ENCODE results near the gene GPR137B.
"Not testable (repeated sequence)": the region's sequence is repeated elsewhere in the genome, so short reads cannot be mapped to it uniquely, and the experiment has no call there.

The GPR137B gene

GRCh38 chr1:236150986-236151385 lies 8.6 kb downstream of the GPR137B start:
- H3K9me3 ChIP-seq (ENCODE audit: insufficient read depth, low read length), result no peaks in the 10 kb centered on the region
- H3K36me3 ChIP-seq (ENCODE audit: insufficient read depth, insufficient read length, low read length), result no peaks in the 10 kb centered on the region
- no peaks in the 10 kb centered on the region for H3K27me3 ChIP-seq (ENCODE audit: insufficient read depth, insufficient read length)
- DNase-seq (ENCODE audit: low read depth, low spot score), result no peak
- TF ChIP-seq YY1 (IDR thresholded peaks at IDR 0.05; ENCODE audit: insufficient read depth, insufficient read length), result no peak
- no peak for TF ChIP-seq SUZ12 (IDR thresholded peaks at IDR 0.05; ENCODE audit: extremely low read depth, insufficient read depth, insufficient read length)
- no peak for TF ChIP-seq ZNF274 (IDR thresholded peaks at IDR 0.05; ENCODE audit: low read depth, low read length)
- H3K4me1 ChIP-seq (ENCODE audit: insufficient read depth, insufficient read length), result peaks cover 8% of the 10 kb centered on the region
- no peak overlapping the region for H3K4me3 ChIP-seq (ENCODE audit: insufficient read length, low read depth)
- no peak overlapping the region for H3K9ac ChIP-seq (ENCODE audit: insufficient read length, low read depth)

- no peak for DNase-seq (ENCODE audit: low read depth, low spot score)
- Histone ChIP-seq H3K27me3 (ENCODE audit: insufficient read depth, insufficient read length) (no peaks in the 10 kb centered on the region), H3K36me3 (ENCODE audit: insufficient read depth, insufficient read length, low read length) (no peaks in the 10 kb centered on the region), H3K4me3 (ENCODE audit: insufficient read length, low read depth) (no peak overlapping the region), H3K9ac (ENCODE audit: insufficient read length, low read depth) (no peak overlapping the region), H3K9me3 (ENCODE audit: insufficient read depth, low read length) (no peaks in the 10 kb centered on the region), H3K4me1 (ENCODE audit: insufficient read depth, insufficient read length) (peaks cover 12% of the 10 kb centered on the region)
- no peak for TF ChIP-seq SUZ12 (IDR thresholded peaks at IDR 0.05; ENCODE audit: extremely low read depth, insufficient read depth, insufficient read length)
- no peak for TF ChIP-seq ZNF274 (IDR thresholded peaks at IDR 0.05; ENCODE audit: low read depth, low read length)
- TF ChIP-seq YY1 (IDR thresholded peaks at IDR 0.05; ENCODE audit: insufficient read depth, insufficient read length), result no peak
These were observed 9.5 kb downstream of the GPR137B start for GRCh38 chr1:236151739-236152424.

- H3K36me3 ChIP-seq (ENCODE audit: insufficient read depth, insufficient read length, low read length), result no peaks in the 10 kb centered on the region
- no peaks in the 10 kb centered on the region for H3K27me3 ChIP-seq (ENCODE audit: insufficient read depth, insufficient read length)
- TF ChIP-seq SUZ12 (IDR thresholded peaks at IDR 0.05; ENCODE audit: extremely low read depth, insufficient read depth, insufficient read length) (no peak), YY1 (IDR thresholded peaks at IDR 0.05; ENCODE audit: insufficient read depth, insufficient read length) (no peak), ZNF274 (IDR thresholded peaks at IDR 0.05; ENCODE audit: low read depth, low read length) (no peak)
- H3K9ac ChIP-seq (ENCODE audit: insufficient read length, low read depth), result no peak overlapping the region
- H3K9me3 ChIP-seq (ENCODE audit: insufficient read depth, low read length), result no peaks in the 10 kb centered on the region
- DNase-seq (ENCODE audit: low read depth, low spot score), result no peak
- H3K4me3 ChIP-seq (ENCODE audit: insufficient read length, low read depth), result no peak overlapping the region
- peaks cover 12% of the 10 kb centered on the region for H3K4me1 ChIP-seq (ENCODE audit: insufficient read depth, insufficient read length)
These were observed 11.8 kb downstream of the GPR137B start for GRCh38 chr1:236154126-236154525.

GRCh38 chr1:236154671-236155398 lies 12.5 kb downstream of the GPR137B start:
- Histone ChIP-seq H3K9ac (ENCODE audit: insufficient read length, low read depth) (no peak overlapping the region), H3K27me3 (ENCODE audit: insufficient read depth, insufficient read length) (no peaks in the 10 kb centered on the region), H3K36me3 (ENCODE audit: insufficient read depth, insufficient read length, low read length) (no peaks in the 10 kb centered on the region), H3K4me1 (ENCODE audit: insufficient read depth, insufficient read length) (peaks cover 12% of the 10 kb centered on the region), H3K4me3 (ENCODE audit: insufficient read length, low read depth) (no peak overlapping the region), H3K9me3 (ENCODE audit: insufficient read depth, low read length) (no peaks in the 10 kb centered on the region)
- no peak for TF ChIP-seq YY1 (IDR thresholded peaks at IDR 0.05; ENCODE audit: insufficient read depth, insufficient read length)
- DNase-seq (ENCODE audit: low read depth, low spot score), result no peak

GRCh38 chr1:236155399-236155767 lies 13.0 kb downstream of the GPR137B start:
- no peaks in the 10 kb centered on the region for H3K27me3 ChIP-seq (ENCODE audit: insufficient read depth, insufficient read length)
- no peak overlapping the region for H3K9ac ChIP-seq (ENCODE audit: insufficient read length, low read depth)
- H3K4me1 ChIP-seq (ENCODE audit: insufficient read depth, insufficient read length), result peaks cover 11% of the 10 kb centered on the region
- no peaks in the 10 kb centered on the region for H3K36me3 ChIP-seq (ENCODE audit: insufficient read depth, insufficient read length, low read length)
- no peaks in the 10 kb centered on the region for H3K9me3 ChIP-seq (ENCODE audit: insufficient read depth, low read length)
- TF ChIP-seq YY1 (IDR thresholded peaks at IDR 0.05; ENCODE audit: insufficient read depth, insufficient read length) (no peak), SUZ12 (IDR thresholded peaks at IDR 0.05; ENCODE audit: extremely low read depth, insufficient read depth, insufficient read length) (no peak), ZNF274 (IDR thresholded peaks at IDR 0.05; ENCODE audit: low read depth, low read length) (no peak)
- no peak overlapping the region for H3K4me3 ChIP-seq (ENCODE audit: insufficient read length, low read depth)
- no peak for DNase-seq (ENCODE audit: low read depth, low spot score)

- peaks cover 6% of the 10 kb centered on the region for H3K4me1 ChIP-seq (ENCODE audit: insufficient read depth, insufficient read length)
- no peaks in the 10 kb centered on the region for H3K9me3 ChIP-seq (ENCODE audit: insufficient read depth, low read length)
- no peak overlapping the region for H3K4me3 ChIP-seq (ENCODE audit: insufficient read length, low read depth)
- H3K36me3 ChIP-seq (ENCODE audit: insufficient read depth, insufficient read length, low read length), result no peaks in the 10 kb centered on the region
- DNase-seq (ENCODE audit: low read depth, low spot score), result no peak
- TF ChIP-seq ZNF274 (IDR thresholded peaks at IDR 0.05; ENCODE audit: low read depth, low read length), result no peak
- no peak for TF ChIP-seq YY1 (IDR thresholded peaks at IDR 0.05; ENCODE audit: insufficient read depth, insufficient read length)
- no peak for TF ChIP-seq SUZ12 (IDR thresholded peaks at IDR 0.05; ENCODE audit: extremely low read depth, insufficient read depth, insufficient read length)
- no peaks in the 10 kb centered on the region for H3K27me3 ChIP-seq (ENCODE audit: insufficient read depth, insufficient read length)
- no peak overlapping the region for H3K9ac ChIP-seq (ENCODE audit: insufficient read length, low read depth)
These were observed 13.6 kb downstream of the GPR137B start for GRCh38 chr1:236155841-236156503.

GRCh38 chr1:236156512-236157208 lies 14.3 kb downstream of the GPR137B start:
- DNase-seq (ENCODE audit: low read depth, low spot score), result no peak
- H3K4me1 ChIP-seq (ENCODE audit: insufficient read depth, insufficient read length), result peaks cover 4% of the 10 kb centered on the region
- no peak for TF ChIP-seq ZNF274 (IDR thresholded peaks at IDR 0.05; ENCODE audit: low read depth, low read length)

GRCh38 chr1:236158072-236158471 lies 15.7 kb downstream of the GPR137B start:
- not testable (repeated sequence) for DNase-seq (ENCODE audit: low read depth, low spot score); H3K9me3 ChIP-seq (ENCODE audit: insufficient read depth, low read length); H3K36me3 ChIP-seq (ENCODE audit: insufficient read depth, insufficient read length, low read length); H3K27me3 ChIP-seq (ENCODE audit: insufficient read depth, insufficient read length); H3K4me1 ChIP-seq (ENCODE audit: insufficient read depth, insufficient read length); H3K9ac ChIP-seq (ENCODE audit: insufficient read length, low read depth); H3K4me3 ChIP-seq (ENCODE audit: insufficient read length, low read depth)

More at GRCh38 chr1:236156512-236157208, 14.3 kb downstream of the GPR137B start:
- Histone ChIP-seq H3K4me3 (ENCODE audit: insufficient read length, low read depth) (no peak overlapping the region), H3K9ac (ENCODE audit: insufficient read length, low read depth) (no peak overlapping the region), H3K27me3 (ENCODE audit: insufficient read depth, insufficient read length) (no peaks in the 10 kb centered on the region), H3K9me3 (ENCODE audit: insufficient read depth, low read length) (no peaks in the 10 kb centered on the region), H3K36me3 (ENCODE audit: insufficient read depth, insufficient read length, low read length) (no peaks in the 10 kb centered on the region)
